Caki2 (cell line): Measurements from ENCODE around the gene TMIGD2. TPM values are rescaled to one million over a fixed set of nuclear protein-coding genes. Genes with fewer than 3 reads are reported as not detected.
A peak's percentile ranks its signal among the peaks of the same experiment; 100 is the strongest.
"Not testable (repeated sequence)": the region's sequence is repeated elsewhere in the genome, so short reads cannot be mapped to it uniquely, and the experiment has no call there.

Experiments
- DNase-seq: peaks from one replicate; pipeline ENCODE4 v3.0.0-alpha.2; 2015; ENCODE audit warnings: low read depth
- in situ Hi-C: cut with HindIII; loops from 2 replicates; pipeline ENCODE4 v1.10.0; 2016; ENCODE audit warnings: low sequenced_read_pairs, low pct_unique_long_range_greater_than_20kb, mixed read lengths
- total RNA-seq: library from RNA; depleted of rRNA; stranded (reverse); fragments of >200 nt; shearing (Covaris generic); gene quantifications from 2 replicates; pipeline ENCODE4 v1.2.3, GENCODE V29; 2014; ENCODE audit warnings: low replicate concordance

The TMIGD2 gene
- total RNA-seq, 1 experiment from 2014 or later, result not detected

DNA sequence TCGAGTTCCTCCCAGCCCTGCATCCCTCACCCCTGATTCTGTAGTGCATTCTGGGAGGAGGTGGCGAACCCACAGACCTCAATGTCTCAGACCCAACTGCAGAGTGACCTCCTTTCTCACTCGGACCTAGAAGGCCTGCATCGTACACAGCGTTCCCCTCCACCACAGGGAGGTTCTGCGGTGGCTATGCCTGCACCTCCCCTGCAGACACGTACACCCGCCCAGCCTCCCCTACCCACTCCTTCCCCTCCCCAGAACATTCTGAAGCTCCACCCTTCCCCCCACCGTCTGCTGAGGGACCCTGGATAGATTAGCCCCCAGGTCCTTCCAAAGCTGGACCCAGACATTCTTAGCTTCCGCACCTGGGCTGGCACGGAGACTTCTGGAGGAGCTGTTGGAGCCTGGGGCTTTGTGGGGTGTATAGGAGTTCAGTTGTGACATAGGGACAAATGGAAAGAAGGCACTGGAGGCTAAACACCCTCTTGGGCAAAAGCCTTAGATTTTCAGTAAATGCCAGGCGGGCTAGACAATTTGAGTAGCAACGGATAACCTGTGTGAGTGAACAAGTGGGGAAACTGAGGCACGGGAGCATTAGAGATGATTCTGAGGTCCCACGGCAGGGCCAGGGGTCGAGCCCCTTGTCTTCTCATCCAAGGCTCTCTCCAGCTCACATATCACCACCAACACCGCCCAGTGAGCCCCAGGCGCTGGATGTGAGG, 1.8 kb upstream of the TMIGD2 start:
- in situ Hi-C loops, result no loop called here

DNA sequence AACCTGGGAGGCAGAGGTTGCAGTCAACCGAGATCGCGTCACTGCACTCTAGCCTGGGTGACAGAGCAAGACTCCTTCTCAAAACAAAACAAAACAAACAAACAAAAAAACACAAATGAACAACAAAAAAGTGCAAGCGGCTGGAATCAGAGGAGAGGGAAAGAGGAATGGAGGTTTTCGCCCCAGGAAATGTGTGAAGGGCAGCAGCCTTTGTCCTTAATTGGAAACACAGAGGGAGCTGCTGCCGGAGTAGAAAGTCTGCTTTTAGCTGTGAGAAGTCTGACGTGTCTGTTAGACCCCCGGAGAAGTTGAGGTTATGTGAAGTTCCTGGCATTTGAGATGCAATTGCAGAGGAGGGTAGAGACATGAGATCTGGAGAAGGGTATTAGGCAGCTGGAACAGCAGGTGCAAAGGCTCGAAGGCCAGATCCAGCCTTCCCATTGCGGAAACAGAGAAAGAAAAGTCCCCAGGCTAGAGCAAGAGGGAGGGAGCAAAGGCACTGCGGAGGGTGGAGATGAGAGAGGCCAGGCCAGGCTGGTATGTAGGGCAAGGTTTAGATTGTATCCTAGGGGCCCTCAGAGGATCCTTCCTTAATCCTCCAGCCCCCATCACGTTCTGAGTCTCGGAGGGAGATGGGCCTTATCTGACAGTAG, 473 bp downstream of the TMIGD2 start:
- DNase-seq, result no peak
- in situ Hi-C loops, result no loop called here

More for the DNA sequence above, 1.8 kb upstream of the TMIGD2 start:
- no peak for DNase-seq

DNA sequence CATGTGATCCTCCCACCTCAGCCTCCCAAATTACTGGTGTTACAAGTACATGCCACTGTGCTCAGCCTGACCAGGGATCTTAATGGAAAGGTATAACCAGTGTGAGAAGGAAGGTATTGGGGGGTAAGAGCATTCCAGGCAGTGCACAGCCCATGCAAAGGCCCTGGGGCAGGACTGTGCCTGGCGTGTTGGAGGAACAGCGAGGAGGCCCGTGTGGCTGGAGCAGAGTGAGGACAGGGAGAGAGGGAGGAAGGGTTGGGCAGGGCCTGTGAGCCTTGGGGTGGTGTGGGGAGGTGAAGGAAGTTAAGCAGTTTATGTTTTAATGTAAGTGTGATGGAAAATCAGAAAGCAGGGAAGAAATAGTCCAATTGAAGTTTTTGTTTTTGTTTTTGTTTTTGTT, 1.6 kb downstream of the TMIGD2 start:
- in situ Hi-C loops, result no loop called here
- no peak for DNase-seq

DNA sequence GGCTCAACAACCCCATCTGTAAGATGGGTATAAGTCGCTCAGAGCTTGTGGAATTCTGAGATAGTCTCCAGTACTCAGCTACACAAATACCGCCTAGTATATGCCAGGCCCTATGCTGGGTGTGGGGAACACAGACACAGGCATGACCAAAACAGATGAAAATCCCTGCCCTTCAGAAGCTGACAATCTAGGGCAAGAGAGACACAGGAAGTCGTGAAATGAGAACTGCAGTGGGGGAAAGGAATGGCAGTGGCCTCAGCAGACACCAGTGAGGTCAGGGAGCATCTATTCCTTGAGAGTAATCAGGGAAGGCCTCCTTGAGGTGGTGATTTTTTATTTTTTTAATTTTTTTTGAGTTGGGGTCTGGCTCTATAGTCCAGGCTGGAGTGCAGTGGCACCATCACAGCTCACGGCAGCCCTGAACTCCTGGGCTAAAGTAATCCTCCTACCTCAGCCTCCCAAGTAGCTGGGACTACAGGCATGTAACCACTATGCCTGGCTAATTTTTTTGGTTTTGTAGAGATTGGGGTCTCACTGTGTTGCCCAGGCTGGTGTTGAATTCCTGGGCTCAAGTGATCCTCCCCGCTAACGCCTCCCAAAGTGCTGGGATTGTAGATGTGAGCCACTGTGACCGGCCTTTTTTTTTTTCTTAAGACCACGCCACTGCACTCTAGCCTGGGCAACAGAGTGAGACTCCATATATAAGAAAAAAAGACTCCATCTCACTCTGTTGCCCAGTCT, 3.2 kb downstream of the TMIGD2 start:
- in situ Hi-C loops, result no loop called here

DNA sequence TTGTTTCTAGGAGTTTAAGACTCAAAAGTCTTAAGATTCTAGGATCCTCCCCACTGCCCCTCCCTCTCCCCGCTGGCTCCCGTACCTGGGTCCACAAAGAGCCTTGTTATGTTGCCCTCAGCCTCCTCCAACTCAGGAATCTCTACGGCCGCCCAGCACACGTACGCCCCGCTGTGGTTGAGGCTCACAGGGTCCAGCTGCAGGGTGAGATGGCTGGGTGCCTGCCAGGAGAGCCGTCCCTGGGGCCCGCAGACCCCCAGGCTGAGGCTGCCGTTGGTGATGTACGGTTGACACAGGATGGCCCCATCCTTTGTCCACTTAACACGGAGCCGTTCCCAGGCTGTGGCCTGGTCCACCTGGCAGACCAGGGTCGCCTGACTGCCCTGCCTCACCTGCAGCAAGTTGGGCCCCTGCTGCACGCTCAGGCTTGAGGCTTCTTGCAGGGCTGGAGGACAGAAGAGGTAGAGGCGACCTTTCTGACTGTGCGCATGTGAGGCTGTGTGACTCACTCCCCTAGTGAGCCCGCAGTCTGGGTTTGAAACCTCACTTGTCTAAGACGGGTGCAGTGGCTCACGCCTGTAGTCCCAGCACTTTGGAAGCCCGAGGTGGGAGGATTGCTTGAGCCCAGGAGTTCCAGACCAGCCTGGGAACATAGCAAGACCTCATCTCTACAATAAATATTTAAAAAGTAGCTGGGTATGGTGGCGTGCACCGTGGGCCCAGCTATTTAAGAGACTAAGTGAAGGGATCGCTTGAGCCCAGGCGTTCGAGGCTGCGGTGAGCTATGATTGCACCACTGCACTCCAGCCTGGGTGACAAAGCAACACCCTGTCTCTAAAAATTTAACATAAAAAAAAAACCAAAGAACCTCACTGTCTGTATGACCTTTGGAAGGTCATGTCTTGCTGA, 4.0 kb downstream of the TMIGD2 start:
- in situ Hi-C loops, result no loop called here
- DNase-seq, result no peak

More for the DNA sequence above, 3.2 kb downstream of the TMIGD2 start:
- no peak for DNase-seq

DNA sequence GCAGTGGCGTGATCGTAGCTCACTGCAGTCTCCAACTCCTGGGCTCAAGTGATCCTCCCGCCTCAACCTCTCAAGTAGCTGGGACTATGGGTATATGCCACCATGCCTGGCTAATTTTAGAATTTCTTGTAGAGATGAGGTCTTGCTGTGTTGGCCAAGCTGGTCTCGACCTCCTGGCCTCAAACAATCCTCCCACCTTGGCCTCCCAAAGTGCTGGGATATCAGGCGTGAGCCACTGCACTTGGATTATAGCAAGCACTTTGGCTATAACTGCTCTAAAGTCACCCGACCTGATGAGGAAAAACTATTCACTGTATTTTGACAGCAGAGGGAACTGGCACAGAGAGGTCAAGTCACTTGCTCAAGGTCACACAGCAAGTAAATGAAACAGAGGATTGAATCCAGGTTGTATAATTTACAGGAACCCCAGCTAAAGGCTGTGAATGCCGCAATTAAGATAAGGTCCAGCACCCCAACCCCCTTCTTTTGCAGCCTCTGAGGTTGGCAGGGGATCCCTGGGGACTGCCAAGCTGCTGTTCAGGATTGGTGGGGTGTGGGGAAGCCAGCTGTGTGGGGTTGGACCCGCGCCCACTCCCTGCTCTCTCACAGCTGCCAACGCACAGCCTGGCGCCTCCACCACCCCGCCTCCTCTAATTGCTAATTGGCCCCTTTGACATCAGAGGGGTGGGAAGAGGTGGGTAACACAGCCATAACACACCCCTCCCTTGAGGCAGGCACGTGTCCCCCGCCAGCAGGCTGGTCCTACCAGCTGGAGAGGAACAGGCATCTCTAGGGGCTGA, 6.0 kb downstream of the TMIGD2 start:
- DNase-seq, result no peak
- in situ Hi-C loops, result no loop called here

DNA sequence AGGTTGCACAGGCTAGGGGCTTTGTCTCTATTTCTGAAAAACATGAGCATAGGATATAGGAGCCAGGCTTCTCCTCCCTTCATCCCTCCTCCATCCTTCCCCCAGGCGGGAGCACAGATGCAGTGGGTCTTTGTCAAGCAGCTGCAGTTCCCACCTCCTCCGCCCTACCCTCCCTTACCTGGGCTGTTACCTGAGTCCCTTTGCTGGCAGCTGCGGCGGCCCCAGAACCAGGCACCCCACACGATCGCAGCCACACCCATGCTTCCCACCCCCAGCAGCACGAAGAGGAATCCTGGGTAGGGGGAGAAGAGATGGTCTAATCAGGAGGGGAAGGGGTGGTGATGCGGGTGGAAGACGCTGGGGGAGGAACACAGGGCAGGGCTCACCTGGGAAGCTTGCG, 7.8 kb downstream of the TMIGD2 start:
- in situ Hi-C loops, result no loop called here
- no peak for DNase-seq

DNA sequence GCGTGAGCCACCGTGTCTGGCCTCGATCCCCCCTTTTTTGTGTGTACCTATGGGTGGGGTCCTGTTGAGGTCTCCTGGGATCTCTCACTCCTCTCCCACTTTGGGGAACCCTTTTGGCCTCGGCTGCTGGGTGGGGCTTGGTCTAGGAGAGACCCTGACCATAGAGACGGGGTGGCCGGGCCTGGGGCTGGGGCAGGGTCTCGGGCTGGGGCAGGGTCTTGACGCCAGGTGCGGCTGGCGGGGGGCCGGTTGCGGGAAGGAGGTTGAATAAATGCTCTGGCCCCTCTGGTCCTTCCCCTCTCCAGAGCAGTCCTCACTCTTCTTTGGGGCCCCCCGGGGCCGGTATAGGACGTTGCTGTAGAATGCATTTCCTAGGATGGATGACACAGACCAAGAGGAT, 9.7 kb downstream of the TMIGD2 start:
- in situ Hi-C loops, result no loop called here
- no peak for DNase-seq

DNA sequence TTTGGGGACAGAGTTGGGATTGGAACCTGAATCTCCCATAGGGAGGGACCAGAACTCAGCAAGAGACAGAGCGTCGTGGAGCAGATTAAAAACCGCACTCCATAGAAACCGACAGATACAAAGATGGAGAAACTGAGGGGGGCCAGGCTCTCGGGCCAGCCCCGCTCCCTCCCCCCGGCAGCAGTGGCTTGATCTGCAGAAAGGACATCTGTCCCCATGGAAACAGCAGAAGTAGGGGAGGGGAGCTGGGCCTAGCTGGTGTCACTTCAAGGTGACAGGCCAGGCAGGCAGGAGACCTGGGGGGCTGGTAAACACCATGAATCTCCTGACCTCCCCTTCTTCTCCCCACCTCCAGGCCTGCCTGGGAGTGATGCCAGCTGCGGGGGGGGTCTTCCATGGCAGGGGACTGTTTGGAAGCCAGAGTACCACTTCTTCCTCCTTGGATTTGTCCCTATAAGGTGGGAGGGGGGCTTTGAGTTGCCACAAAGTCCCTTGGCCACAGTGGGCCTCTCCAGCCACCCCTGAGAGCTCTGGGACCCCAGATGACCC, 10.9 kb downstream of the TMIGD2 start:
- in situ Hi-C loops, result no loop called here
- no peak for DNase-seq

DNA sequence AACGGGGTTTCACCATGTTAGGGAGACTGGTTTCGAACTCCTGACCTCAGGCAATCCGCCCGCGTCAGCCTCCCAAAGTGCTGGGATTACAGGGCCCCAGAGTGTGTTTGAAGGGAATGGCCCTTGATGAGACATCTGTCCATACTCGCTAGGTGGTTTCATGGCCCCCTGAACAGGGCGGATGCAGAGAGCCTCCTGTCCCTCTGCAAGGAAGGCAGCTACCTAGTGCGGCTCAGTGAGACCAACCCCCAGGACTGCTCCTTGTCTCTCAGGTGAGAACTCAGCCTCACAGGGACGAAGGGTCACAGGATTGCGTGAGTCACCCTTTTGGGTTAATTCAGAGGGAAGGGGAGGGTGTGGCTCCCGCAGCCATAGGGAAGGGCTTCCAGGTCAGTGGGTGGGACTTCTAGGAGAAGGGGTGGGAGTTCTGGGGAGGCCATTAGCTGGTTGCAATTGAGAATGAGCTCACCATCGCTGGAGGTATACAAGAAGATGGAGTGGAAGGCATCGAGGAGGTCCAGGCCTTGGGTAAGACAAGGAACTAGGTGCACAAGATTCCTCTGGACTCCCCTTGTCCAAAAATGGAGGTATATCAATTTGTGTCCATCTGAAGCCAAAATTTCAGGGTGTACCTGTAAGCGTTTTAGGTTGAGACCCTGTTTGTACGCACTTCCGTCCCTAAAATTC, 14.0 kb downstream of the TMIGD2 start:
- DNase-seq, result peak; percentile 35
- in situ Hi-C loops, result no loop called here

DNA sequence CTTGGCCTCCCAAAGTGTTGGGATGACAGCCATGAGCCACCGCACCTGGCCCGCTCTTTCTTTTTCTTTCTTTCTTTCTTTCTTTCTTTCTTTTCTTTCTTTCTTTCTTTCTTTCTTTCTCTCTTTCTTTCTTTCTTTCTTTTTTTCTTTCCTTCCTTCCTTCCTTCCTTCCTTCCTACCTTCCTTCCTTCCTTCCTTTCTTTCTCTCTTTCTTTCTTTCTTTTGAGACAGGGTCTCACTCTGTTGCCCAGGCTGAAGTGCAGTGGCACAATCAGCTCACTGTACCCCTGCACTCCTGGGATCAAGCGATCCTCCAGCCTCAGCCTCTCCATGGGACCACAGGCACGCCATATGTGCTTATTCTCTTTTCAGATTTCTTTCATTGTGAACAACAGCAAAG, 16.0 kb downstream of the TMIGD2 start:
- DNase-seq, in situ Hi-C loops: not testable (repeated sequence)

DNA sequence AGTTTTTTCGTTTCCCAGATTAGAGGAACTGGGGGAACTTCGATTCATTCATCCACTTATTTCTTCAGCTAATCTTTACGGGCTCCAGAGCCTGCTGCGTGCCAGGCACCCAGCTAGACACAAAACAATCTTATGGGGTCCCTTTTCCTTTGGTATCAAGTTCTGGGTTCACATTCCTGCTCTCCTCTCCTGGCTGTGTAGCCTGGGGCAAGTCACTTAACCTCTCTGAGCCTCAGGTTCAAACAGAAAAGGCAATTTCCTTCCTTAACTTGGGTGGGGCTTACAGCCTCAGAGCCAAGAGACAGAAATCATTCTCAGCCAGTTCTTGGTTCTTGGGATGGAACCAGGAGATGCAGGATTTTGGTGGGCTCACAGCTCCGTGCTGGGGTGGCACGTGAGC, 17.2 kb downstream of the TMIGD2 start:
- no peak for DNase-seq
- in situ Hi-C loops, result no loop called here

DNA sequence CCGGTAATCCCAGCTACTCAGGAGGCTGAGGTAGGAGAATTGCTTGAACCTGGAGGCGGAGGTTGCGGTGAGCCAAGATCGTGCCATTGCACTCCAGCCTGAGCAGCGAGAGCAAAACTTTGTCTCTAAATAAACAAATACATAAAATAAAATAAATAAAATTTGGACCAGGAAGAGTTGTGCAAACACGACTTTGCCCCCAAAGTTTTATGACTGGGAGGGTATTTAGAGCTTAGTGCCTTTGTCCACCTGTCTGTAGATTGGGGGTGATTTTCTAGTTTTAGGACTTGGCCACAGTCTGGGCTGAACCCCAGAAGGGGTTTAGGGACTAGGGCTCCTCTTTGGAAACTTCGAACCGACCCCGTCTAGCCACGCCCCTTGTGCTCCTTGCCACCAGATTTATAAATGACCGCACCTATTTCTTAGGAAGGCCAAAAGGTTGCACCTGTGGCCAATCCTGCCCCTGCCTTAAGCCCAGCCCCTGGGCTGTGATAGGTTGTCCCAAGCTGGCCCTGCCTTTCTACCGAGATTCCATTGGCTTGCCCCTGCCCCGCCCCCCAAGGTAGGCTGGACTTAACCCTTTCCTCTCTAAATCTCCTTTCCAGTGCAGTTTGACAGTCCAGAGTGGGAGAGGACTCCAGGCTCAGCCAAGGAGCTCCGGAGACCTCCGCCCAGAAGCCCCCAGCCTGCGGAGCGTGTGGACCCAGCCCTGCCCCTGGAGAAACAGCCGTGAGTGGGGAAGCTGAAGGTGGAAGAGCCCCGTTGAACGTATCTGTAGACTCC, 17.8 kb downstream of the TMIGD2 start:
- peak; percentile 34 for DNase-seq
- in situ Hi-C loops, result no loop called here

DNA sequence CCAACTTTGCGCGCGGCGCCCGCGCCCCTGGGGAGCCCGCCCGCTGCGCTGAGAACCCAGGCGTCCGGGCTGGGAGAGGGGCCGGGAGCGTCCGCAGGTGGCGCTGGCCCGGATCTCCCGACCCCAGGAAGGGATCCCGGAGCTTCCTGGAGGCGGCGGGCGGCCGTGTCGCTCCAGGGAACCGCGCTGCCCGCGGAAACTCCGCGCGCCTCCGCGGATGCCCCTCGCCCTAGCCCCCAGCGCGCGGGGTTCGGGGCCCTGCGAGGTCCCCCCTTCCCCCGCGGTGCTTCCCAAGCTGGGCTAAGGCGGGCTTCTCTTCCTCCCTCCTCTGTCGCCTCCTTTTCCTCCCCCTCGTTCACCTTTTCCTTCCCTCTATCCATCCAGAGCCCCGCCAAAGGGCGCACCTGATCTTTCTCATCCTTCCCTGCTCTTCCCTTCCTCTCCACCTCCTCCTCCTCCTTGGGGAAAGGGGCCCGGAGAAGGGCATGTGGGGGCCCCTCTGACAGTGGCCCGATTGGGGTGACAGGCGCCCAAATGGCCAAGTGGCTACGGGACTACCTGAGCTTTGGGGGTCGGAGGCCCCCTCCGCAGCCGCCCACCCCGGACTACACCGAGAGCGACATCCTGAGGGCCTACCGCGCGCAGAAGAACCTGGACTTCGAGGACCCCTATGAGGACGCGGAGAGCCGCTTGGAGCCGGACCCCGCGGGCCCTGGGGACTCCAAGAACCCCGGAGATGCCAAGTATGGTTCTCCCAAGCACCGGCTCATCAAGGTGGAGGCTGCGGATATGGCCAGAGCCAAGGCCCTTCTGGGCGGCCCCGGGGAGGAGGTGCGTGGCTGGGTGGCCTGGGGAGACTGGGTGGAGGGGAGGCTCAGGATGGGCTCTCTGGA, 22.4 kb downstream of the TMIGD2 start:
- in situ Hi-C loops, result no loop called here
- DNase-seq, result no peak

DNA sequence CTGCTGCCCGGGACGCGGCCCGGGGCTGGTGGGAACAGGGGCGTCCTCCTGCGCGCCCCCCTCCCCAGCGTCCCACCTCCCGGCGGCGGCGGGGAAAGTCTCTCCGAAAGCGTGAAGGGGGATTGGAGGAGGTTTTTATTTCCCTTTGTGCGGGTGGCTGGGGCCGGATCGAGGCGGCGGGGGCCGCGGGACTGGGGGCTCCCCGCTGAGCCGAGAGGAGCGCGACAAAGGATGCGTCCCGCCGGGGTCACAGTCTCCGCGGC, 23.0 kb downstream of the TMIGD2 start:
- no peak for DNase-seq
- in situ Hi-C loops, result no loop called here
